ENCODE data around the gene FKBP9. TPM values are rescaled to one million over a fixed set of nuclear protein-coding genes. Genes with fewer than 3 reads are reported as not detected.
"Not testable (repeated sequence)": the region's sequence is repeated elsewhere in the genome, so short reads cannot be mapped to it uniquely, and the experiment has no call there.

FKBP9 gene
- total RNA-seq, result 0.93 and 1.3 TPM in 2 replicates

GRCh38 chr7:32957326-32958045, at the start of gene FKBP9:
TSS of gene FKBP9 (plus strand) at chr7:32957440. CDS start at chr7:32957574, 134 bp downstream.
- DNase-seq, result peak; percentile 75
- peaks cover 25% of the 10 kb centered on the region for H3K27me3 Mint-ChIP-seq
- H3K36me3 Mint-ChIP-seq (ENCODE audit: low read depth), result no peaks in the 10 kb centered on the region
- intact Hi-C loops (cut with micrococcal nuclease), result loop anchor here (5.0 kb wide), 2 partner anchors 110 to 150 kb away; partner anchors contain the start of gene RP9
- no peak within 1 kb of the TSS for H3K27ac Mint-ChIP-seq
- peak within 1 kb of the TSS; percentile 84 for H3K4me3 Mint-ChIP-seq
- peaks cover 3% of the 10 kb centered on the region for H3K4me1 Mint-ChIP-seq
- no peaks in the 10 kb centered on the region for H3K9me3 Mint-ChIP-seq

GRCh38 chr7:32910195-32910594, 47.0 kb upstream of the FKBP9 start:
- Mint-ChIP-seq H3K27me3 (no peaks in the 10 kb centered on the region), H3K9me3 (peaks cover 4% of the 10 kb centered on the region), H3K4me3 (no peak overlapping the region), H3K4me1 (peaks cover 11% of the 10 kb centered on the region), H3K36me3 (ENCODE audit: low read depth) (peaks cover 9% of the 10 kb centered on the region), H3K27ac (no peak overlapping the region)
- DNase-seq, result no peak
- intact Hi-C loops (cut with micrococcal nuclease), result no loop called here

- Mint-ChIP-seq H3K27me3 (no peaks in the 10 kb centered on the region), H3K4me1 (peaks cover 8% of the 10 kb centered on the region), H3K4me3 (no peak overlapping the region), H3K36me3 (ENCODE audit: low read depth) (peaks cover 27% of the 10 kb centered on the region), H3K9me3 (no peaks in the 10 kb centered on the region), H3K27ac (no peak overlapping the region)
- intact Hi-C loops (cut with micrococcal nuclease), result no loop called here
- DNase-seq, result no peak
Observed at GRCh38 chr7:32914184-32914583, 43.1 kb upstream of the FKBP9 start.

GRCh38 chr7:32915041-32915536, 42.2 kb upstream of the FKBP9 start:
- no peak for DNase-seq
- H3K27ac Mint-ChIP-seq, result peak overlapping the region; percentile 38
- peaks cover 8% of the 10 kb centered on the region for H3K4me1 Mint-ChIP-seq
- intact Hi-C loops (cut with micrococcal nuclease), result no loop called here
- H3K27me3 Mint-ChIP-seq, result no peaks in the 10 kb centered on the region
- H3K9me3 Mint-ChIP-seq, result no peaks in the 10 kb centered on the region
- H3K36me3 Mint-ChIP-seq (ENCODE audit: low read depth), result peaks cover 27% of the 10 kb centered on the region
- no peak overlapping the region for H3K4me3 Mint-ChIP-seq

- H3K4me3 Mint-ChIP-seq, result no peak overlapping the region
- H3K27ac Mint-ChIP-seq, result no peak overlapping the region
- H3K4me1 Mint-ChIP-seq, result peaks cover 8% of the 10 kb centered on the region
- H3K36me3 Mint-ChIP-seq (ENCODE audit: low read depth), result peaks cover 29% of the 10 kb centered on the region
- DNase-seq, result no peak
- H3K9me3 Mint-ChIP-seq, result no peaks in the 10 kb centered on the region
- intact Hi-C loops (cut with micrococcal nuclease), result no loop called here
- no peaks in the 10 kb centered on the region for H3K27me3 Mint-ChIP-seq
Observed at GRCh38 chr7:32916006-32916405, 41.2 kb upstream of the FKBP9 start.

GRCh38 chr7:32916994-32917393, 40.2 kb upstream of the FKBP9 start:
- DNase-seq; H3K27me3 Mint-ChIP-seq; intact Hi-C loops (cut with micrococcal nuclease); H3K27ac Mint-ChIP-seq; H3K9me3 Mint-ChIP-seq; H3K4me3 Mint-ChIP-seq; H3K4me1 Mint-ChIP-seq: not testable (repeated sequence)
- peaks cover 32% of the 10 kb centered on the region for H3K36me3 Mint-ChIP-seq (ENCODE audit: low read depth)

GRCh38 chr7:32921896-32922295, 35.3 kb upstream of the FKBP9 start:
- Mint-ChIP-seq H3K27me3 (no peaks in the 10 kb centered on the region), H3K4me1 (no peaks in the 10 kb centered on the region), H3K36me3 (ENCODE audit: low read depth) (peaks cover 32% of the 10 kb centered on the region), H3K27ac (no peak overlapping the region), H3K4me3 (no peak overlapping the region), H3K9me3 (no peaks in the 10 kb centered on the region)
- intact Hi-C loops (cut with micrococcal nuclease), result no loop called here
- no peak for DNase-seq

- no peaks in the 10 kb centered on the region for H3K27me3 Mint-ChIP-seq
Observed at GRCh38 chr7:32928785-32929298, 28.4 kb upstream of the FKBP9 start.

GRCh38 chr7:32929430-32930143, 27.7 kb upstream of the FKBP9 start:
- H3K36me3 Mint-ChIP-seq (ENCODE audit: low read depth), result peaks cover 39% of the 10 kb centered on the region
- H3K27me3 Mint-ChIP-seq, result no peaks in the 10 kb centered on the region
- no peak overlapping the region for H3K4me3 Mint-ChIP-seq
- intact Hi-C loops (cut with micrococcal nuclease), result no loop called here
- no peak overlapping the region for H3K27ac Mint-ChIP-seq
- DNase-seq, result no peak
- no peaks in the 10 kb centered on the region for H3K9me3 Mint-ChIP-seq
- no peaks in the 10 kb centered on the region for H3K4me1 Mint-ChIP-seq

More at GRCh38 chr7:32928785-32929298, 28.4 kb upstream of the FKBP9 start:
- Mint-ChIP-seq H3K27ac (no peak overlapping the region), H3K4me1 (no peaks in the 10 kb centered on the region), H3K9me3 (no peaks in the 10 kb centered on the region), H3K36me3 (ENCODE audit: low read depth) (peaks cover 40% of the 10 kb centered on the region), H3K4me3 (no peak overlapping the region)
- no peak for DNase-seq
- intact Hi-C loops (cut with micrococcal nuclease), result no loop called here

- no peaks in the 10 kb centered on the region for H3K9me3 Mint-ChIP-seq
- no peak overlapping the region for H3K4me3 Mint-ChIP-seq
Observed at GRCh38 chr7:32930378-32930777, 26.9 kb upstream of the FKBP9 start.

GRCh38 chr7:32935558-32935957, 21.7 kb upstream of the FKBP9 start:
- no peak overlapping the region for H3K4me3 Mint-ChIP-seq
- intact Hi-C loops (cut with micrococcal nuclease), result no loop called here
- H3K9me3 Mint-ChIP-seq, result no peaks in the 10 kb centered on the region
- H3K4me1 Mint-ChIP-seq, result peaks cover 5% of the 10 kb centered on the region
- H3K27ac Mint-ChIP-seq, result no peak overlapping the region
- H3K36me3 Mint-ChIP-seq (ENCODE audit: low read depth), result peaks cover 28% of the 10 kb centered on the region
- no peaks in the 10 kb centered on the region for H3K27me3 Mint-ChIP-seq
- DNase-seq, result no peak

More at GRCh38 chr7:32930378-32930777, 26.9 kb upstream of the FKBP9 start:
- peaks cover 34% of the 10 kb centered on the region for H3K36me3 Mint-ChIP-seq (ENCODE audit: low read depth)
- DNase-seq, result no peak
- H3K27ac Mint-ChIP-seq, result no peak overlapping the region
- H3K27me3 Mint-ChIP-seq, result no peaks in the 10 kb centered on the region
- intact Hi-C loops (cut with micrococcal nuclease), result no loop called here
- no peaks in the 10 kb centered on the region for H3K4me1 Mint-ChIP-seq

GRCh38 chr7:32936689-32937088, 20.6 kb upstream of the FKBP9 start:
- Mint-ChIP-seq H3K9me3 (no peaks in the 10 kb centered on the region), H3K36me3 (ENCODE audit: low read depth) (peaks cover 24% of the 10 kb centered on the region), H3K27me3 (no peaks in the 10 kb centered on the region), H3K27ac (no peak overlapping the region), H3K4me3 (no peak overlapping the region), H3K4me1 (peaks cover 11% of the 10 kb centered on the region)
- no peak for DNase-seq
- intact Hi-C loops (cut with micrococcal nuclease), result no loop called here

GRCh38 chr7:32937344-32938174, 19.7 kb upstream of the FKBP9 start:
- peaks cover 17% of the 10 kb centered on the region for H3K4me1 Mint-ChIP-seq
- no peak overlapping the region for H3K4me3 Mint-ChIP-seq
- intact Hi-C loops (cut with micrococcal nuclease), result no loop called here
- peaks cover 22% of the 10 kb centered on the region for H3K36me3 Mint-ChIP-seq (ENCODE audit: low read depth)
- H3K27me3 Mint-ChIP-seq, result no peaks in the 10 kb centered on the region
- DNase-seq, result no peak
- H3K9me3 Mint-ChIP-seq, result no peaks in the 10 kb centered on the region
- no peak overlapping the region for H3K27ac Mint-ChIP-seq
